HG02852 (cell line): Measurements from ENCODE around the gene SYTL1.

Source experiments
- ATAC-seq: cut with Tn5 transposase; IDR thresholded peaks from one replicate; pipeline ENCODE4 v1.9.1; 2021; ENCODE audit warnings: mild to moderate bottlenecking, moderate library complexity; ENCODE audit not compliant: unreplicated experiment

The SYTL1 gene

GRCh38 chr1:27318136-27318535 is 23.7 kb upstream of the SYTL1 start:
- no peak for ATAC-seq

GRCh38 chr1:27318596-27318995 is 23.2 kb upstream of the SYTL1 start:
- ATAC-seq = no peak

- peak; percentile 90 for ATAC-seq
Measured at GRCh38 chr1:27321813-27322568, 19.8 kb upstream of the SYTL1 start, which contains the start of gene TMEM222. TSS of gene TMEM222 (plus strand) at chr1:27322163. CDS start at chr1:27322198, 35 bp downstream.

GRCh38 chr1:27322569-27323240 is 19.1 kb upstream of the SYTL1 start:
- ATAC-seq = no peak

- no peak for ATAC-seq
Measured at GRCh38 chr1:27325286-27325685, 16.5 kb upstream of the SYTL1 start.

- ATAC-seq = no peak
Measured at GRCh38 chr1:27327964-27328363, 13.9 kb upstream of the SYTL1 start.

- ATAC-seq = no peak
Measured at GRCh38 chr1:27330786-27331185, 11.0 kb upstream of the SYTL1 start.

GRCh38 chr1:27331426-27331825 is 10.4 kb upstream of the SYTL1 start:
- ATAC-seq = no peak

GRCh38 chr1:27331922-27332321 is 9.9 kb upstream of the SYTL1 start:
- no peak for ATAC-seq

- no peak for ATAC-seq
Measured at GRCh38 chr1:27332536-27333281, 9.1 kb upstream of the SYTL1 start.

- no peak for ATAC-seq
Measured at GRCh38 chr1:27333717-27334279, 8.0 kb upstream of the SYTL1 start.

- no peak for ATAC-seq
Measured at GRCh38 chr1:27335506-27336422, 6.1 kb upstream of the SYTL1 start.

- ATAC-seq = no peak
Measured at GRCh38 chr1:27336756-27337155, 5.1 kb upstream of the SYTL1 start.

GRCh38 chr1:27338751-27339150 is 3.1 kb upstream of the SYTL1 start:
- ATAC-seq = no peak

GRCh38 chr1:27339213-27339612 is 2.6 kb upstream of the SYTL1 start:
- no peak for ATAC-seq

GRCh38 chr1:27342391-27342777 is 562 bp downstream of the SYTL1 start:
- ATAC-seq = no peak

- ATAC-seq = no peak
Measured at GRCh38 chr1:27342778-27343638, 1.2 kb downstream of the SYTL1 start.

GRCh38 chr1:27343639-27344025 is 1.8 kb downstream of the SYTL1 start:
- no peak for ATAC-seq

GRCh38 chr1:27345272-27345671 is 3.5 kb downstream of the SYTL1 start:
- no peak for ATAC-seq
